Right cardiac atrium (tissue), 5 donors: ENCODE measurements around the gene MPST. TPM values are rescaled to one million over a fixed set of nuclear protein-coding genes. Genes with fewer than 3 reads are reported as not detected.

Source experiments
- ATAC-seq, 2 donors: fragments of 200-7000 bp; cut with Tn5 transposase; one replicate each; pipeline versions ENCODE4 v1.8.0 to v1.9.1; 2020; ENCODE audit warnings: moderate library complexity in 2 of 2, mild to moderate bottlenecking in 1 of 2
- DNase-seq, 3 donors: peaks; one replicate each; pipeline ENCODE4 v3.0.0-alpha.2; 2020
- H3K27ac ChIP-seq: one replicate; pipeline ENCODE4 v1.5.1; 2013; ENCODE audit warnings: mild to moderate bottlenecking, low read length, control low read depth, moderate library complexity
- H3K27me3 ChIP-seq: one replicate; pipeline ENCODE4 v1.6.1; 2013; ENCODE audit not compliant: control insufficient read depth, insufficient read depth
- H3K4me1 ChIP-seq: one replicate; pipeline ENCODE4 v1.6.1; 2013; ENCODE audit warnings: low read length; ENCODE audit not compliant: control insufficient read depth, insufficient read depth
- H3K4me3 ChIP-seq: one replicate; pipeline ENCODE4 v1.5.1; 2013; ENCODE audit warnings: low read length, control low read depth
- H3K9me3 ChIP-seq: one replicate; pipeline ENCODE4 v1.6.1; 2013; ENCODE audit warnings: low read length; ENCODE audit not compliant: control insufficient read depth
- WGBS: extraction: QIAGEN DNeasy Blood & Tissue Kit; methylation state at CpG from one replicate; pipeline ENCODE4 v1.1.7; 2013; 5-methylcytosine and 5-hydroxymethylcytosine counted together
- intact Hi-C, 4 donors: fragments of 100-400 bp; cut with DNase I; formaldehyde crosslinking; loops; one replicate each; pipeline versions ENCODE4 v1.11.0 to v1.14.0; 2022 to 2023
- polyA plus RNA-seq: library from polyadenylated mRNA; stranded (reverse); fragments of 200-250 nt; gene quantifications from one replicate; pipeline ENCODE4 v1.2.3, GENCODE V29; 2013
- total RNA-seq, 4 donors: library from RNA; stranded (reverse); fragmentation: NEBNext Ultra II Directional; extraction: Animal tissue kit (Norgen Biotek cat#: 25700); gene quantifications; one replicate each; pipeline ENCODE4 v1.2.1, GENCODE V29; 2021
- donor health status: healthy with polysubstance abuse.
- donor health status: DM: no; HTN: yes; CAD: no.
- donor health status: DM: no; HTN: no; CAD: no.
- donor health status: DM: no; HTN: yes; CAD: no; lungs with severe emphysema.
- donor health status: DM: yes; HTN: yes; CAD: no.

Gene MPST
- total and polyA plus RNA-seq, 5 donors, result 49.6 to 93.0 (median 57.3) TPM

DNA sequence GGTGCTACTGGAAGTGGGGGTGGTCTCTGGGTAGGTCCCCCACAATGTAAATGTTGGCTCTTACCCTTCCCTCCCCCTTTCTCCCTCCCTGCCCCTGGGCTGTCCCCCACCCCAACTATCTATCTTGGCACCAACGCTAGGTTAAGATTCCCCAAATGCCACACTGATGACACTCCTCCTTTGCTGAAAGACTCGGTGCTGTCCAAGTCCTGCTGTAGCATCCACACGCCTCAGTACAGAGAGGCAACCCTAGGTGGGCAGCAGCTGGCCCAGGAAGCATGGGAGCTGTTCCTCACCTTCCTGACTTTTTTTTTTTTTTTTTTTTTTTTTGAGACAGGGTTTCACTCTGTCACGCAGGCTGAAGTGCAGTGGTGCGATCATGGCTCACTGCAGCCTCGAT lies 28.6 kb downstream of the MPST start:
- WGBS, result 76% methylated on average over 6 of the region's 6 CpGs
- Histone ChIP-seq H3K4me1 (peaks cover 4% of the 10 kb centered on the region), H3K9me3 (no peaks in the 10 kb centered on the region), H3K27ac (no peak overlapping the region), H3K4me3 (no peak overlapping the region), H3K27me3 (no peaks in the 10 kb centered on the region)
- DNase-seq, result peak in 1 of 3 donors; percentile 6
- ATAC-seq, result no peak
- intact Hi-C loops, result no loop called here

DNA sequence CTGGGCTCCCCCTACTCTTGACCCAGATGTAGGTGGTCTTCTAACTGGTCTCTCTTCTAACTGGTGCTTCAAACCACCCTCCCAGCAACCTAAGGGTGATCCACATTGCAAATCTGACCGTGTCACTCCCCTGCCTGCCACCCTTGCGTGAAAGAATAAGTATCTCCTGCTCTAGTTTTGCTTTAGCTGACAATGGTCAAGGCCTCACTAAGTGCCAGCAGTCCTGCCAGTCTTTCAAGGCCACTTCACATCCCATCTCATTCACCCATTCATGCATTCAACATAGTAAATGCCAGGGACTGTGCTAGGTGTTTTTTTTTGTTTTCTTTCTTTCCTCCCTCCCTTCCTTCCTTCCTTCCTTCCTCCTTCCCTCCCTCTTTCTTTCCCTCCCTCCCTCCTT lies 29.7 kb downstream of the MPST start:
- Histone ChIP-seq H3K27me3 (no peaks in the 10 kb centered on the region), H3K4me1 (peaks cover 4% of the 10 kb centered on the region), H3K27ac (no peak overlapping the region), H3K9me3 (no peaks in the 10 kb centered on the region), H3K4me3 (no peak overlapping the region)
- WGBS, result 72% methylated on average over 2 of the region's 2 CpGs
- DNase-seq (no peak), ATAC-seq (no peak)
- intact Hi-C loops, result no loop called here

DNA sequence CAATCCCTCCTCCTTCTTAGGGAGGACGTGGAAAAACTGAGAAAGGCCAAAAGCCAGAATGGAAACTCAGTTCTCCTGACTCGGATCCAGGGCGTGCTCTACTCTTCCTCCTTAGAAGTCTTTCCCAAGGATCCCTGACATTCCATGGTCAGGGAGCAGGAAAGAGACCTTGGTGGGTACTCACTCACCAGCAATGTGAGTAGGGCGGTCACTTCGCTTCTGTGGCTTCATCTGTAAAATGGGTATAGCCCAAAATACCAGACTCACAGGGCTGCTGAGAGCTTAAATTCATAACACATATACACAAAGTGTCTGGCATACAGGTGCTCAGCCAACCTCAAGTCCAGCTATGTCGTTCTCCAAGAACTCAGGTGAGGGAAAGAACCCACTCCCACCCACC lies 31.4 kb downstream of the MPST start:
- H3K4me3 ChIP-seq, result no peak overlapping the region
- peak in 1 of 3 donors; percentile 2 for DNase-seq

DNA sequence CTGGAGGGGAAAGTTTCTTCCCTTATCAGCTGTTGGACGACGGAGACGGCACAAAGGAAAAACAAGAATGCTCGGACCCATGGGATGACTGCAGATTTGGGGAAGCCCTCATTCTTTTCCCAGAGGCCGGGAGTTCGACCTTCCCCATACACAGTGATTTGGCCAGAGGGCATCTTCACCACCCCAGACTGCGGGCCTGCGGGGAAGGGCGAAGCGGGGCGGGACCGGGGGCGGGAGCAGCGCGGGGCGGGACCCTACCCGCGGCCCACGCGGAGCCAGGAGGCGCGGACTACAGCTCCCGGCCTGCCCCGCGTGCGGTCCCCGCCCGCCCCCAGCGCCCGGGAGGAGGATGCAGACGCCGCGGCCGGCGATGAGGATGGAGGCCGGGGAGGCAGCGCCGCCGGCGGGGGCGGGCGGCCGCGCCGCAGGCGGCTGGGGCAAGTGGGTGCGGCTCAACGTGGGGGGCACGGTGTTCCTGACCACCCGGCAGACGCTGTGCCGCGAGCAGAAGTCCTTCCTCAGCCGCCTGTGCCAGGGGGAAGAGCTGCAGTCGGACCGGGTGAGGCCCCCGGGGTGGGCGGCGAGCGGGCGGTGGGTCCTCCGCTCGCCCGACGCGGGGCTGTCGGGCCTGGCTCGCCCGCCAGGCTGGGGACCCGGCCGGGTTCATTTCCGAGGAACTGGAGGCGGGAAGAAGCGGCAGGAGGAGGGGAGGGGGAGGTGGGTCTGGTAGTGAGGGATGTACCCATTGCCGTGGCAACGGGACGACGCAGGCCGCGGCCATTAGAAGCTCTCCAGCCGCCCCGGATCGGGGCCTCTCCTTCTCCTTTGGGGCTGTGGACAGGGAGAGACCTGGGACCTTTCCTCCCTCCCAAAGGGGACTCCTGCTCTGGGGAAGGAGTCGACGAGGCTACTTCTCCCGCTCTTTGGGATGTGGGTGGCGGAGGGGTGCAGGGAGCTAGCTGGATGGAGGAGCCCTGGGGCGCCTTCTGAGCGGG lies 32.1 kb downstream of the MPST start, which contains the start of gene KCTD17:
Gene KCTD17 (plus strand): TSS at position 352 of the 995 bp plus-strand sequence. CDS start 19 bp downstream, at position 371.
- DNase-seq (peak; percentile 84 to 93 (median 92)), ATAC-seq (peak; percentile 91 to 92)
- H3K27me3 ChIP-seq, result no peaks in the 10 kb centered on the region
- WGBS, result 3% methylated on average over 88 of the region's 89 CpGs
- H3K4me1 ChIP-seq, result peaks cover 4% of the 10 kb centered on the region
- peak within 1 kb of the TSS; percentile 84 for H3K4me3 ChIP-seq
- intact Hi-C loops, result no loop called here
- no peak within 1 kb of the TSS for H3K27ac ChIP-seq
- no peaks in the 10 kb centered on the region for H3K9me3 ChIP-seq

More for the DNA sequence above, 31.4 kb downstream of the MPST start:
- no peaks in the 10 kb centered on the region for H3K9me3 ChIP-seq
- peaks cover 4% of the 10 kb centered on the region for H3K4me1 ChIP-seq
- ATAC-seq, result peak in 1 of 2 donors; percentile 21
- H3K27ac ChIP-seq, result no peak overlapping the region
- intact Hi-C loops, result no loop called here
- H3K27me3 ChIP-seq, result no peaks in the 10 kb centered on the region
- 74% methylated on average over 6 of the region's 6 CpGs for WGBS

DNA sequence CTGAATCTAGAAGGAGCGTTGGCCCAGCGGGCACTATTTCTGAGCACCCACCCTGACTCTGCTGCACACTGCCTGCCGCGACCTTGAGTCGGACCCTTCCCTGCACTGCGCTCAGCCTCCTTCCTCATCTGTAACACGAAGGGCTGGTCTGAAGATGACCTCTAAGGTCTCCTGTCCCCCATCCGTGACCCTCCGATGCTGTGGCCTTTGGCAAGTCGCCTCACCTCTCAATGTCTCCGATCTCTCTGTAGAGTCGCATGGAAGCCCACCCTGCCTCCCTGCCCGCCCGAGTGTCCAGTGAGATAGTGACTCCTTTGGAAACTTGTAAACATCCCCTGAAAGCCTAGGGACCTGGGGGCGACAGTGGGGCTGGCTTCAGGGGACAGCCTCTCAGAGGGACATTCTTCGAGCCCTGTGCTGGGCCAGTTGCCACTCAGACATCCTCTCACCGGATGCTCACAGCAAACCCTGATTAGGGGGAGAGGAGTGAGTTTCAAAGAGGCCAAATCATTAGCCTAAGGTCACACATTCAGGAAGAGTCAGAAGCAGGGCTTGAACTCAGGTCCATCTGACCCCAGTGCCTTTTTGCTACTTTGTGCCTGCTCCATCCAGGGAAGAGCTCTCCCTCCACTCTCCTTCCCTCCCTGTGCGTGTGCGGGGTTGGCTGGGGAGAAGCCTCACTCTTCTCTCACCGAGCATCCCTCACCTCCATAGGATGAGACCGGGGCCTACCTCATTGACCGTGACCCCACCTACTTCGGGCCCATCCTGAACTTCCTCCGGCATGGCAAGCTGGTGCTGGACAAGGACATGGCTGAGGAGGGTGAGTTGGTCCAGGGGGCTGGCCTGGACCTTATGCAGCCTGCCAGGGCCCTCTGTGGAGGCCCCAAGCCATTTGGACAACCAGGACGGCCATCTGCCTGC lies 33.1 kb downstream of the MPST start:
- DNase-seq (peak in 1 of 3 donors; percentile 47), ATAC-seq (no peak)
- WGBS, result 57% methylated on average over 25 of the region's 25 CpGs
- peak overlapping the region; percentile 84 for H3K4me3 ChIP-seq
- H3K4me1 ChIP-seq, result peaks cover 4% of the 10 kb centered on the region
- intact Hi-C loops, result no loop called here
- H3K27me3 ChIP-seq, result no peaks in the 10 kb centered on the region
- H3K9me3 ChIP-seq, result no peaks in the 10 kb centered on the region
- peak overlapping the region; percentile 83 for H3K27ac ChIP-seq

DNA sequence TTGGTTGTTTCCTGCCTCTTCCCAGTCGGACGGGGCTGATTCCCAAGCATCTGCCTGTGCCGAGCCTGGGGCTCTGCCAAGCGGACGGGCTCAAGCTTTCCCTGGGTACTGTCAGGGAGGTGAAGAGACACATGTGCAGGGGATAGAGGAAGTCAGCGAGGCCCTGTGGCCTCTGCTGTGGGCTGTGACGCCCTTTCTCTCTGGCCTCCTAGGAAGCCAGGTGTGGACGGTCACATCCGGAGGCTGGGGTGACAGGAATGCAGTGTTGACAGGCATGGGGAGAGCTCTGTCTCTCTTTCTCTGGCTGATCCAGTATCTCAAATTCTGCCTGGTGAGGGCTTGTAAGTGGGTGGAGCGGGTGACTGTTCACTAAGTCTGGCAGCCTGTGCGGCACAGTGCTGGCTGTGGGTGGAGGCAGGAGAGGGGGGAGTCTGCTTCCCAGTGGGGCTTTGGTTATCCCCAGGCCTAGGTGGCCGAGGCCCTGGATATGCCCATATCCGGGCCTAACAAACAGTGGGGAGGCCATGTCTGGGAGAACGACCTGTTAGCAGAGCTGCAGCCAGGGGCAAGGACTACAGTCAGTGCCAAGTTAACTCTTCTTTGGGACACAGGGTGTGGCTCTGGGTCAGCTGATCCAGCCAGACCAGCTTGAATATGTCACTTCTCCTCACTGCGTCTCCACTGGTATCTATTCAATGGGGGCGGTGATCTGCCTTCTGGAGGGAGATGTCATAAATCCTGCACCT lies 33.9 kb downstream of the MPST start:
- Histone ChIP-seq H3K4me3 (no peak overlapping the region), H3K9me3 (no peaks in the 10 kb centered on the region), H3K4me1 (peaks cover 4% of the 10 kb centered on the region), H3K27ac (peak overlapping the region; percentile 83), H3K27me3 (no peaks in the 10 kb centered on the region)
- intact Hi-C loops, result no loop called here
- DNase-seq (peak in 2 of 3 donors; percentile 31 to 72), ATAC-seq (peak; percentile 49 to 65)
- 57% methylated on average over 16 of the region's 16 CpGs for WGBS

DNA sequence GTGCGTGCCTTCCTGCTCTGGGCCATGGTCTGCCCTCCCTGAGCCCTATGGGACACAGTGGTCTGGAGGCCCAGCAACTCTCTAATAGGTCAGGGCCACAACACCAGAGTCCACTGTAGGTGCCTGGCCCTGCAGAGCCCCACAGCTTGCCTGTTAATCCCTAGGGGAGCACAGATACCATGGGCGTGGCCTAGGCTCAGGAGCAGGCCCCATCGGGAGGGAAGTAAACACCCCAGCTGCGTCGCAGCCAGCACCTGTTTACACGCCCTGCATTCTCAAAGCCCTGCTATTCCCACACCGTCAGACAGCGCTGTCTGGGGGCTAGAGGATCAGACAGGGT lies 34.5 kb downstream of the MPST start:
- DNase-seq (peak in 1 of 3 donors; percentile 37), ATAC-seq (no peak)
- WGBS, result 83% methylated on average over 8 of the region's 8 CpGs
- peaks cover 4% of the 10 kb centered on the region for H3K4me1 ChIP-seq
- H3K9me3 ChIP-seq, result no peaks in the 10 kb centered on the region
- H3K4me3 ChIP-seq, result no peak overlapping the region
- no peaks in the 10 kb centered on the region for H3K27me3 ChIP-seq
- intact Hi-C loops, result no loop called here
- H3K27ac ChIP-seq, result no peak overlapping the region

DNA sequence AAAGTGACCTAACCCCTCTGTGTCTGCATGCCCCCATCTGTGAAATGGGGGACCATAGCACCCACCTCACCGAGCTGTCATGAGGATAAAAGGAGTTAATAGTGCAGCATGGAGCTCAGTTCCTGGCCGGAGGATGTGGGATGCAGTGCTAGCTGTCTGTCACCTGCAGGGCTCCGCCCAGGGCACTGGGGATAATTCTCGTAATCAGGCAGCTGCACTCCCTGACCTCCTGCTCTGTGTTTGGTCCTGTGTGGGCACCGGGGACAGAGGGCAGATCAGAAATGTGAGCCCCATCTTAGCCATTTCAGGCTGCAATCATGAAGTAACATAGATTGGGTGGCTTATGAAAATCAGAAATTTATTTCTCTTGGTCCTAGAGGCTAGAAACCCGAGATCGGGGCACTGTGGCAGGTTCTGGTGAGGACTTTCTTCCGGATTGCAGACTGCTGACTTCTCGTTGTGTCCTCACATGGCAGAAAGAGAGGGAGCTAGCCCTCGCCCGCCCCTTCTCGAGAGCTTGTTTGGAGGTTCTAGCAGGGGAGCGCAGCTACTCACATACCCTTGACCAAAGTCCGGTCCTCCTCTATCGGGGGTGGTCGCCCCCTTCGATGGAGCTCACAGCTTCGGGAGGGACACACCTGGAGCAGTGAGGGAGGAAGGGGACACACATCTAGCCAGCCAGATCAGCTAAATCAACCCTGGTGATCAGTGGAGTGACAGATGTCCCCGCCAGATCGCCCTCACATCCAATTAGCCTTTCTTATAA lies 35.2 kb downstream of the MPST start:
- peaks cover 4% of the 10 kb centered on the region for H3K4me1 ChIP-seq
- no peak overlapping the region for H3K4me3 ChIP-seq
- H3K27ac ChIP-seq, result no peak overlapping the region
- no peaks in the 10 kb centered on the region for H3K27me3 ChIP-seq
- peak in 1 of 3 donors; percentile 30 for DNase-seq
- intact Hi-C loops, result no loop called here
- ATAC-seq, result no peak
- no peaks in the 10 kb centered on the region for H3K9me3 ChIP-seq
- 93% methylated on average over 20 of the region's 20 CpGs for WGBS

DNA sequence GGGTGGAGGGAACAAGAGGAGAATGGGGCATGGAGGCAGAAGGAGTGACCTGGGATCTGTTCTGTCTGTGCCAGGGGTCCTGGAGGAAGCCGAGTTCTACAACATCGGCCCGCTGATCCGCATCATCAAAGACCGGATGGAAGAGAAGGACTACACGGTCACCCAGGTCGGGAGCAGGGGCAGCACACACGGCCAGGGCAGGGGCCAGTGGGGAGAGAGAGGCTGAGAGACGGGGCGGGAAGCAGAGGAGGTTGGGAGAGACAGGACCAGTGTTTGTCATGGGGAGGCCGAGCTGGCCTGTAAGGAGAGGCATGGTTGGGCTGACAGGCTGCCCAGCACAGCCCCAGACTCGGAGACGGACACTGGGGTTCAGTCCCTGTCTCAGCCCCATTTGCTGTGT lies 36.7 kb downstream of the MPST start:
- Histone ChIP-seq H3K27ac (no peak overlapping the region), H3K4me1 (peaks cover 4% of the 10 kb centered on the region), H3K4me3 (no peak overlapping the region), H3K27me3 (no peaks in the 10 kb centered on the region), H3K9me3 (no peaks in the 10 kb centered on the region)
- DNase-seq (peak in 1 of 3 donors; percentile 14), ATAC-seq (no peak)
- WGBS, result 97% methylated on average over 13 of the region's 13 CpGs
- intact Hi-C loops, result no loop called here

DNA sequence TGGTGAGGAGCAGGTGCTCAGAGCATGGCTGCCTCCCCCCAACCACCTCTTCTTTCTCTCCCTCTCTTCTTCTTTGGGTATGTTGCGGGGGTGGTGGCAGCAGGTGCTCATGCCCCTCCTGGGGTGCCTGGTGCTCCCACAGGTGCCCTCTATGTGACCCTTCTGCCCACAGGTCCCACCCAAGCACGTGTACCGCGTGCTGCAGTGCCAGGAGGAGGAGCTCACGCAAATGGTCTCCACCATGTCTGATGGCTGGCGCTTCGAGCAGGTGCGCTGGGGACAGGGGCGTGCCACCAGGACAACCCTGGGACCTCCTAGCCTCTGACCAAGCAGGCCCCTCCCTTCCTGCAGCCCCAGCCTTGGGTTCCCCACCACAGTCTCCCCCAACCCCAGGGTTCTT lies 37.7 kb downstream of the MPST start:
- peaks cover 3% of the 10 kb centered on the region for H3K4me1 ChIP-seq
- no peaks in the 10 kb centered on the region for H3K27me3 ChIP-seq
- no peaks in the 10 kb centered on the region for H3K9me3 ChIP-seq
- DNase-seq, result peak in 1 of 3 donors; percentile 9
- ATAC-seq, result no peak
- intact Hi-C loops, result no loop called here
- no peak overlapping the region for H3K27ac ChIP-seq
- 87% methylated on average over 9 of the region's 9 CpGs for WGBS
- H3K4me3 ChIP-seq, result no peak overlapping the region
